ENCODE measurements around the gene FOLR3.
"Not testable (repeated sequence)": the region's sequence is repeated elsewhere in the genome, so short reads cannot be mapped to it uniquely, and the experiment has no call there.

DNA sequence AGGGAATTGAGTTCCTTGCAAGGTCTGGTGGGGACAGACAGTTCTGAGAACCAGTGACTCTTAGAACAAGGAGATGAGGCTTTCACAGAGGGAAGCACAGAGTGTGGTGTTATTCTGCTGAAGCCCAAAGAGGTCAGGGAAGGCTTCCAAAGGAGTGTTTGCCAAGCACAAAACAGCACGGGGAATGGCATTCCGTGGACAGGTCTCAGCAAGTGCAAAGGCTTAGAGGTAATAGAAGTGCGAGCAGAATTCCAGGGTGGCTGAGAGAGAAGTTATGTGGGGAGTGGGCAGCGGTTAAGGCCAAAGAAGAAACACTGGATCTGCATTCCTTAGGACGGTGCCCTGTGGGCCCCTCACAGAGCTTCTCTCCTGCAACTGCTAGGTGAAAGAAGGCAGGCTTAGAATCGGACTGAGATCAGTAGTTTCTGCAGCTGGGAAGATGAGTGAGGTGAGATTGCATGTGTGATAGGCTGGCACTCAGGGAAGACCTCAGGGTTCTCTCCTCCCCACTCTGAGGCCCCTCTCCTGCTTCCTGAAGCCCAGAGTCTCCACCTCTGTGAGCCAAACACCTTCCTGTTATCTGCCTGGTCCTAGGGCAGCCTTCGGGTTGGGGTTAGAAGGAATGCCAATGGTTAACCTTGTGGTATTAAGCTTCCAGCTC is 45.5 kb downstream of the FOLR3 start:
- not testable (repeated sequence) for TF ChIP-seq POLR2A (IDR thresholded peaks at IDR 0.05)
- TF ChIP-seq, protein P1, sequence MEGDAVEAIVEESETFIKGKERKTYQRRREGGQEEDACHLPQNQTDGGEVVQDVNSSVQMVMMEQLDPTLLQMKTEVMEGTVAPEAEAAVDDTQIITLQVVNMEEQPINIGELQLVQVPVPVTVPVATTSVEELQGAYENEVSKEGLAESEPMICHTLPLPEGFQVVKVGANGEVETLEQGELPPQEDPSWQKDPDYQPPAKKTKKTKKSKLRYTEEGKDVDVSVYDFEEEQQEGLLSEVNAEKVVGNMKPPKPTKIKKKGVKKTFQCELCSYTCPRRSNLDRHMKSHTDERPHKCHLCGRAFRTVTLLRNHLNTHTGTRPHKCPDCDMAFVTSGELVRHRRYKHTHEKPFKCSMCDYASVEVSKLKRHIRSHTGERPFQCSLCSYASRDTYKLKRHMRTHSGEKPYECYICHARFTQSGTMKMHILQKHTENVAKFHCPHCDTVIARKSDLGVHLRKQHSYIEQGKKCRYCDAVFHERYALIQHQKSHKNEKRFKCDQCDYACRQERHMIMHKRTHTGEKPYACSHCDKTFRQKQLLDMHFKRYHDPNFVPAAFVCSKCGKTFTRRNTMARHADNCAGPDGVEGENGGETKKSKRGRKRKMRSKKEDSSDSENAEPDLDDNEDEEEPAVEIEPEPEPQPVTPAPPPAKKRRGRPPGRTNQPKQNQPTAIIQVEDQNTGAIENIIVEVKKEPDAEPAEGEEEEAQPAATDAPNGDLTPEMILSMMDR (IDR thresholded peaks at IDR 0.05): not testable (repeated sequence)
